HepG2 (cell line): ENCODE measurements around the gene FURIN. TPM values are rescaled to one million over a fixed set of nuclear protein-coding genes. Genes with fewer than 3 reads are reported as not detected.

Experiments used
- ESRRA ChIP-seq: sonication (generic); formaldehyde crosslinking; IDR thresholded peaks from 2 replicates; pipeline ENCODE4 v1.5.1; 2020; ENCODE audit warnings: mild to moderate bottlenecking, low read depth, missing genetic modification reagents
- HNRNPUL1 ChIP-seq: fragments of 200-400 bp; formaldehyde crosslinking; IDR thresholded peaks from 2 replicates; pipeline ENCODE4 v1.6.1; 2017; ENCODE audit warnings: low read depth, mild to moderate bottlenecking, low read length, moderate library complexity
- MAF1 ChIP-seq: sonication (generic); formaldehyde crosslinking; IDR thresholded peaks from 2 replicates; pipeline ENCODE4 v1.5.0; 2020; ENCODE audit warnings: missing genetic modification reagents, borderline replicate concordance
- NFYB ChIP-seq: sonication (generic); formaldehyde crosslinking; IDR thresholded peaks from 2 replicates; pipeline ENCODE4 v1.4.0; 2020; ENCODE audit warnings: missing genetic modification reagents
- NR1H2 ChIP-seq: sonication (generic); formaldehyde crosslinking; IDR thresholded peaks from 2 replicates; pipeline ENCODE4 v1.8.1; 2022; ENCODE audit warnings: low read depth, missing genetic modification reagents, borderline replicate concordance
- ZNF619 ChIP-seq: sonication (generic); formaldehyde crosslinking; IDR thresholded peaks from 2 replicates; pipeline ENCODE4 v1.4.0; 2020; ENCODE audit warnings: mild to moderate bottlenecking, missing genetic modification reagents
- ZNF816 ChIP-seq: sonication (generic); formaldehyde crosslinking; IDR thresholded peaks from 2 replicates; pipeline ENCODE4 v1.8.0; 2022; ENCODE audit warnings: missing genetic modification reagents, mild to moderate bottlenecking, borderline replicate concordance
- ZSCAN25 ChIP-seq: sonication (generic); formaldehyde crosslinking; IDR thresholded peaks from 2 replicates; pipeline ENCODE4 v1.8.0; 2022; ENCODE audit warnings: mild to moderate bottlenecking, missing genetic modification reagents
- polyA plus RNA-seq, 8 experiments: library from polyadenylated mRNA; depleted of rRNA in 3 of 8; stranded (reverse) in 7 of 8; unstranded in 1 of 8; fragments of >200 nt; fragmentation: Illumina TruSeq in 4 of 8; extraction: Trizol in 4 of 8; gene quantifications; 2 replicates each; pipeline versions ENCODE4 v1.2.1 to v1.2.3, GENCODE V29; 2011 to 2016; ENCODE audit warnings: low read depth in 4 of 8, missing spikeins in 1 of 8, mixed read lengths in 1 of 8; ENCODE audit not compliant: insufficient read depth in 1 of 8
- total RNA-seq, 5 experiments: library from RNA; depleted of rRNA; stranded (reverse); fragments of >200 nt; fragmentation: Illumina TruSeq; extraction: Trizol; gene quantifications; 2 replicates each; pipeline ENCODE4 v1.2.3, GENCODE V29; 2016; ENCODE audit warnings: low read depth in 1 of 5
- TF ChIP-seq, protein P1 (sequence below): sonication (generic); formaldehyde crosslinking; IDR thresholded peaks from 2 replicates; pipeline ENCODE4 v1.4.0; 2020; ENCODE audit warnings: mild to moderate bottlenecking, missing genetic modification reagents
- TF ChIP-seq, protein P2 (sequence below): sonication (generic); formaldehyde crosslinking; IDR thresholded peaks from 2 replicates; pipeline ENCODE4 v1.5.1; 2020; ENCODE audit warnings: mild to moderate bottlenecking, missing genetic modification reagents, moderate library complexity
- TF ChIP-seq, protein P3 (sequence below): sonication (generic); formaldehyde crosslinking; IDR thresholded peaks from 2 replicates; pipeline ENCODE4 v1.4.0; 2020; ENCODE audit warnings: missing genetic modification reagents, mild to moderate bottlenecking, borderline replicate concordance
- TF ChIP-seq, protein P4 (sequence below): sonication (generic); formaldehyde crosslinking; IDR thresholded peaks from 2 replicates; pipeline ENCODE4 v1.5.0; 2020; ENCODE audit warnings: missing genetic modification reagents, mild to moderate bottlenecking, borderline replicate concordance

The FURIN gene
- total and polyA plus RNA-seq, 2 of the 13 experiments (the other 11 are each of a cell fraction or from before 2014, with no cell fraction given) = 15.2 to 17.4 TPM

DNA sequence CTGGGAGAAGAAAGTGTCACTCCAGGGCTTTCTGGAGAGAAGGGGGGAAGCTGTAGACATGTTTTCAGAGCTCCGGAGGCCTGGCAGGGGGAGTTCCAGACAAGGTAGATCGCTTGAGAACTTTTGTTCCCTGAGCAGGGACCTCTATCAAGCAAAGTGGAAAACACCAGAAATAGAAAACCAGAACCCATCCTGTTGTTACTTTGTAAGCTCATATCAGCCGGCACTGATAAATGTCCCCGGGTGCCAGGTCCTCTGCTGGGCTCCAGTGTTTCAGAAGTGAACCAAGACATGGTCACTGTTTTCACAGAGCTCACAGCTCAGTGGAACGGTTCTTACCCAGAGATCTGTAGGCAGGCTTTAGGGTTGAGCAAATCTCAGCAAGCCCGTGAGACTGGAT is 50.4 kb downstream of the FURIN start (continued):
- TF ChIP-seq, protein P1, sequence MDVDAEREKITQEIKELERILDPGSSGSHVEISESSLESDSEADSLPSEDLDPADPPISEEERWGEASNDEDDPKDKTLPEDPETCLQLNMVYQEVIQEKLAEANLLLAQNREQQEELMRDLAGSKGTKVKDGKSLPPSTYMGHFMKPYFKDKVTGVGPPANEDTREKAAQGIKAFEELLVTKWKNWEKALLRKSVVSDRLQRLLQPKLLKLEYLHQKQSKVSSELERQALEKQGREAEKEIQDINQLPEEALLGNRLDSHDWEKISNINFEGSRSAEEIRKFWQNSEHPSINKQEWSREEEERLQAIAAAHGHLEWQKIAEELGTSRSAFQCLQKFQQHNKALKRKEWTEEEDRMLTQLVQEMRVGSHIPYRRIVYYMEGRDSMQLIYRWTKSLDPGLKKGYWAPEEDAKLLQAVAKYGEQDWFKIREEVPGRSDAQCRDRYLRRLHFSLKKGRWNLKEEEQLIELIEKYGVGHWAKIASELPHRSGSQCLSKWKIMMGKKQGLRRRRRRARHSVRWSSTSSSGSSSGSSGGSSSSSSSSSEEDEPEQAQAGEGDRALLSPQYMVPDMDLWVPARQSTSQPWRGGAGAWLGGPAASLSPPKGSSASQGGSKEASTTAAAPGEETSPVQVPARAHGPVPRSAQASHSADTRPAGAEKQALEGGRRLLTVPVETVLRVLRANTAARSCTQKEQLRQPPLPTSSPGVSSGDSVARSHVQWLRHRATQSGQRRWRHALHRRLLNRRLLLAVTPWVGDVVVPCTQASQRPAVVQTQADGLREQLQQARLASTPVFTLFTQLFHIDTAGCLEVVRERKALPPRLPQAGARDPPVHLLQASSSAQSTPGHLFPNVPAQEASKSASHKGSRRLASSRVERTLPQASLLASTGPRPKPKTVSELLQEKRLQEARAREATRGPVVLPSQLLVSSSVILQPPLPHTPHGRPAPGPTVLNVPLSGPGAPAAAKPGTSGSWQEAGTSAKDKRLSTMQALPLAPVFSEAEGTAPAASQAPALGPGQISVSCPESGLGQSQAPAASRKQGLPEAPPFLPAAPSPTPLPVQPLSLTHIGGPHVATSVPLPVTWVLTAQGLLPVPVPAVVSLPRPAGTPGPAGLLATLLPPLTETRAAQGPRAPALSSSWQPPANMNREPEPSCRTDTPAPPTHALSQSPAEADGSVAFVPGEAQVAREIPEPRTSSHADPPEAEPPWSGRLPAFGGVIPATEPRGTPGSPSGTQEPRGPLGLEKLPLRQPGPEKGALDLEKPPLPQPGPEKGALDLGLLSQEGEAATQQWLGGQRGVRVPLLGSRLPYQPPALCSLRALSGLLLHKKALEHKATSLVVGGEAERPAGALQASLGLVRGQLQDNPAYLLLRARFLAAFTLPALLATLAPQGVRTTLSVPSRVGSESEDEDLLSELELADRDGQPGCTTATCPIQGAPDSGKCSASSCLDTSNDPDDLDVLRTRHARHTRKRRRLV (CRISPR knock-in tag) = no peak
- TF ChIP-seq ZNF816 (no peak), ESRRA (CRISPR knock-in tag) (no peak), NFYB (CRISPR knock-in tag) (no peak), MAF1 (CRISPR knock-in tag) (no peak), NR1H2 (no peak), ZNF619 (CRISPR knock-in tag) (no peak), ZSCAN25 (CRISPR knock-in tag) (no peak), HNRNPUL1 (no peak)
- TF ChIP-seq, protein P2, sequence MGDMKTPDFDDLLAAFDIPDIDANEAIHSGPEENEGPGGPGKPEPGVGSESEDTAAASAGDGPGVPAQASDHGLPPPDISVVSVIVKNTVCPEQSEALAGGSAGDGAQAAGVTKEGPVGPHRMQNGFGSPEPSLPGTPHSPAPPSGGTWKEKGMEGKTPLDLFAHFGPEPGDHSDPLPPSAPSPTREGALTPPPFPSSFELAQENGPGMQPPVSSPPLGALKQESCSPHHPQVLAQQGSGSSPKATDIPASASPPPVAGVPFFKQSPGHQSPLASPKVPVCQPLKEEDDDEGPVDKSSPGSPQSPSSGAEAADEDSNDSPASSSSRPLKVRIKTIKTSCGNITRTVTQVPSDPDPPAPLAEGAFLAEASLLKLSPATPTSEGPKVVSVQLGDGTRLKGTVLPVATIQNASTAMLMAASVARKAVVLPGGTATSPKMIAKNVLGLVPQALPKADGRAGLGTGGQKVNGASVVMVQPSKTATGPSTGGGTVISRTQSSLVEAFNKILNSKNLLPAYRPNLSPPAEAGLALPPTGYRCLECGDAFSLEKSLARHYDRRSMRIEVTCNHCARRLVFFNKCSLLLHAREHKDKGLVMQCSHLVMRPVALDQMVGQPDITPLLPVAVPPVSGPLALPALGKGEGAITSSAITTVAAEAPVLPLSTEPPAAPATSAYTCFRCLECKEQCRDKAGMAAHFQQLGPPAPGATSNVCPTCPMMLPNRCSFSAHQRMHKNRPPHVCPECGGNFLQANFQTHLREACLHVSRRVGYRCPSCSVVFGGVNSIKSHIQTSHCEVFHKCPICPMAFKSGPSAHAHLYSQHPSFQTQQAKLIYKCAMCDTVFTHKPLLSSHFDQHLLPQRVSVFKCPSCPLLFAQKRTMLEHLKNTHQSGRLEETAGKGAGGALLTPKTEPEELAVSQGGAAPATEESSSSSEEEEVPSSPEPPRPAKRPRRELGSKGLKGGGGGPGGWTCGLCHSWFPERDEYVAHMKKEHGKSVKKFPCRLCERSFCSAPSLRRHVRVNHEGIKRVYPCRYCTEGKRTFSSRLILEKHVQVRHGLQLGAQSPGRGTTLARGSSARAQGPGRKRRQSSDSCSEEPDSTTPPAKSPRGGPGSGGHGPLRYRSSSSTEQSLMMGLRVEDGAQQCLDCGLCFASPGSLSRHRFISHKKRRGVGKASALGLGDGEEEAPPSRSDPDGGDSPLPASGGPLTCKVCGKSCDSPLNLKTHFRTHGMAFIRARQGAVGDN = no peak
- TF ChIP-seq, protein P3, sequence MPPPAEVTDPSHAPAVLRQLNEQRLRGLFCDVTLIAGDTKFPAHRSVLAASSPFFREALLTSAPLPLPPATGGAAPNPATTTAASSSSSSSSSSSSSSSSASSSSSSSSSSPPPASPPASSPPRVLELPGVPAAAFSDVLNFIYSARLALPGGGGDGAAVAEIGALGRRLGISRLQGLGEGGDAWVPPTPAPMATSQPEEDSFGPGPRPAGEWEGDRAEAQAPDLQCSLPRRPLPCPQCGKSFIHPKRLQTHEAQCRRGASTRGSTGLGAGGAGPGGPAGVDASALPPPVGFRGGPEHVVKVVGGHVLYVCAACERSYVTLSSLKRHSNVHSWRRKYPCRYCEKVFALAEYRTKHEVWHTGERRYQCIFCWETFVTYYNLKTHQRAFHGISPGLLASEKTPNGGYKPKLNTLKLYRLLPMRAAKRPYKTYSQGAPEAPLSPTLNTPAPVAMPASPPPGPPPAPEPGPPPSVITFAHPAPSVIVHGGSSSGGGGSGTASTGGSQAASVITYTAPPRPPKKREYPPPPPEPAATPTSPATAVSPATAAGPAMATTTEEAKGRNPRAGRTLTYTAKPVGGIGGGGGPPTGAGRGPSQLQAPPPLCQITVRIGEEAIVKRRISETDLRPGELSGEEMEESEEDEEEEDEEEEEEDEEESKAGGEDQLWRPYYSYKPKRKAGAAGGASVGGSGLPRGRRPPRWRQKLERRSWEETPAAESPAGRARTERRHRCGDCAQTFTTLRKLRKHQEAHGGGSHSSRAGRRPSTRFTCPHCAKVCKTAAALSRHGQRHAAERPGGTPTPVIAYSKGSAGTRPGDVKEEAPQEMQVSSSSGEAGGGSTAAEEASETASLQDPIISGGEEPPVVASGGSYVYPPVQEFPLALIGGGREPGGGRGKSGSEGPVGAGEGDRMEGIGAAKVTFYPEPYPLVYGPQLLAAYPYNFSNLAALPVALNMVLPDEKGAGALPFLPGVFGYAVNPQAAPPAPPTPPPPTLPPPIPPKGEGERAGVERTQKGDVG (CRISPR knock-in tag) = no peak
- TF ChIP-seq, protein P4, sequence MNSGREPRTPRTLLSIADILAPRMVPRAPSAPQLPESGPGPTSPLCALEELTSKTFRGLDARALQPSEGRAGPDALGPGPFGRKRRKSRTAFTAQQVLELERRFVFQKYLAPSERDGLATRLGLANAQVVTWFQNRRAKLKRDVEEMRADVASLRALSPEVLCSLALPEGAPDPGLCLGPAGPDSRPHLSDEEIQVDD (CRISPR knock-in tag) = no peak
